ENCODE data around the gene FOXF2.

DNA sequence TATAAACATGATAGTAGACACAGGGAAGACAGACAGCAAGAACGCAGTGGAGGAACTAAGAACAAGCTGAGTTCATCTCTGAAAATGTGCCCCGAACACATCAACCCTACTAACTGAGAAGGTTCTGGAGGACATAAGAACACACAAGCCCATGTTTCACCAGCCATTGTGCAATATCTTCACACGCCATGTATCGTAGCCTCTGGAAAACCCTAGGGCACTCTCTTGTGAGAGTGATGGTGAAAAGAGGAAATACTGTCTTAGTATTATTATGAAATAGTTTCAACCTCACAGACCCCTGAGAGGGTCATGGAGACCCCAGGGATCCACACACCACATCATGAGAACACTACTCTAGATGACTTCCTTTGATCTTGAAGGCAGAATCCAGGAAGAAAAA, 26.1 kb upstream of the FOXF2 start:
- TF ChIP-seq POLR2A (IDR thresholded peaks at IDR 0.05; ENCODE audit: low read length) (no peak), GATA1 (IDR thresholded peaks at IDR 0.05; ENCODE audit: low read depth, low read length) (no peak)

Measured in erythroblast (primary cell).